Mammary epithelial cell (primary cell): ENCODE data around the gene FBXL3.

ENCODE experiments used
- EZH2 ChIP-seq: IDR thresholded peaks from 2 replicates; pipeline ENCODE4 v1.6.1; 2012; ENCODE audit warnings: low read length, inconsistent platforms, borderline replicate concordance
- TF ChIP-seq, protein P1 (sequence below), 2 donors: IDR thresholded peaks in 1 of 2; conservative IDR thresholded peaks in 1 of 2; 2 replicates each; pipeline ENCODE4 v1.5.1; 2011 to 2012; ENCODE audit warnings: inconsistent platforms in 2 of 2, low read length in 2 of 2, mild to moderate bottlenecking in 2 of 2, control low read depth in 1 of 2, low read depth in 1 of 2; ENCODE audit not compliant: insufficient read depth in 1 of 2; ENCODE audit errors: extremely low read depth in 1 of 2

- TF ChIP-seq, protein P1, sequence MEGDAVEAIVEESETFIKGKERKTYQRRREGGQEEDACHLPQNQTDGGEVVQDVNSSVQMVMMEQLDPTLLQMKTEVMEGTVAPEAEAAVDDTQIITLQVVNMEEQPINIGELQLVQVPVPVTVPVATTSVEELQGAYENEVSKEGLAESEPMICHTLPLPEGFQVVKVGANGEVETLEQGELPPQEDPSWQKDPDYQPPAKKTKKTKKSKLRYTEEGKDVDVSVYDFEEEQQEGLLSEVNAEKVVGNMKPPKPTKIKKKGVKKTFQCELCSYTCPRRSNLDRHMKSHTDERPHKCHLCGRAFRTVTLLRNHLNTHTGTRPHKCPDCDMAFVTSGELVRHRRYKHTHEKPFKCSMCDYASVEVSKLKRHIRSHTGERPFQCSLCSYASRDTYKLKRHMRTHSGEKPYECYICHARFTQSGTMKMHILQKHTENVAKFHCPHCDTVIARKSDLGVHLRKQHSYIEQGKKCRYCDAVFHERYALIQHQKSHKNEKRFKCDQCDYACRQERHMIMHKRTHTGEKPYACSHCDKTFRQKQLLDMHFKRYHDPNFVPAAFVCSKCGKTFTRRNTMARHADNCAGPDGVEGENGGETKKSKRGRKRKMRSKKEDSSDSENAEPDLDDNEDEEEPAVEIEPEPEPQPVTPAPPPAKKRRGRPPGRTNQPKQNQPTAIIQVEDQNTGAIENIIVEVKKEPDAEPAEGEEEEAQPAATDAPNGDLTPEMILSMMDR (conservative IDR thresholded peaks at IDR 0.05 in 1 of 2, IDR thresholded peaks at IDR 0.05 in 1 of 2; ENCODE audit: extremely low read depth in 1 of 2, insufficient read depth in 1 of 2, low read depth in 1 of 2, low read length in 2 of 2), result no peak
- no peak for TF ChIP-seq EZH2
Observed at GRCh38 chr13:77009011-77009410, 17.9 kb downstream of the FBXL3 start.
